Lung (tissue), 12 donors: ENCODE results near the gene CXCR6. TPM values are rescaled to one million over a fixed set of nuclear protein-coding genes. Genes with fewer than 3 reads are reported as not detected.

Experiments
- ATAC-seq: fragments of 200-7000 bp; cut with Tn5 transposase; one replicate; pipeline ENCODE4 v1.9.1; 2020; ENCODE audit warnings: moderate number of reproducible peaks; ENCODE audit not compliant: insufficient read depth, low FRiP score
- DNase-seq, 3 donors: peaks; one replicate each; pipeline ENCODE4 v3.0.0-alpha.2; 2013 to 2017
- H3K27ac ChIP-seq, 2 donors: one replicate each; pipeline ENCODE4 v1.5.1; 2013; ENCODE audit warnings: mild to moderate bottlenecking in 2 of 2, moderate library complexity in 2 of 2, control low read depth in 1 of 2, inconsistent platforms in 1 of 2, low read depth in 1 of 2, low read length in 1 of 2
- H3K27me3 ChIP-seq, 3 donors: one replicate each; pipeline ENCODE4 v1.5.1; 2013; ENCODE audit warnings: low read length in 2 of 3; ENCODE audit not compliant: control insufficient read depth in 3 of 3, insufficient read depth in 3 of 3
- H3K36me3 ChIP-seq, 4 donors: one replicate each; pipeline ENCODE4 v1.5.1; 2013; ENCODE audit warnings: low read length in 4 of 4, mild to moderate bottlenecking in 1 of 4, moderate library complexity in 1 of 4; ENCODE audit not compliant: control insufficient read depth in 4 of 4, insufficient read depth in 4 of 4
- H3K4me1 ChIP-seq, 5 donors: one replicate each; pipeline ENCODE4 v1.5.1; 2013; ENCODE audit warnings: low read length in 5 of 5, mild to moderate bottlenecking in 2 of 5, moderate library complexity in 1 of 5; ENCODE audit not compliant: control insufficient read depth in 5 of 5, insufficient read depth in 5 of 5
- H3K4me3 ChIP-seq: one replicate; pipeline ENCODE4 v1.5.1; 2013; ENCODE audit warnings: mild to moderate bottlenecking, control low read depth, moderate library complexity
- H3K9ac ChIP-seq, 2 donors: one replicate each; pipeline ENCODE4 v1.5.1; 2013; ENCODE audit warnings: low read length in 2 of 2, control low read depth in 1 of 2; ENCODE audit not compliant: insufficient read depth in 1 of 2
- H3K9me3 ChIP-seq, 4 donors: one replicate each; pipeline ENCODE4 v1.5.1; 2013; ENCODE audit warnings: low read length in 3 of 4, mild to moderate bottlenecking in 1 of 4, moderate library complexity in 1 of 4; ENCODE audit not compliant: control insufficient read depth in 4 of 4, insufficient read depth in 3 of 4
- CTCF ChIP-seq: IDR thresholded peaks from 2 replicates; pipeline ENCODE4 v1.5.1; 2012; ENCODE audit warnings: mild to moderate bottlenecking; ENCODE audit errors: control extremely low read depth, extremely low read depth
- WGBS, 2 donors: extraction: QIAGEN DNeasy Blood & Tissue Kit; methylation state at CpG; one replicate each; pipeline ENCODE4 v1.1.7; 2013; 5-methylcytosine and 5-hydroxymethylcytosine counted together
- polyA plus RNA-seq, 2 donors: library from polyadenylated mRNA; stranded (reverse); fragments of 200-250 nt; gene quantifications; one replicate each; pipeline ENCODE4 v1.2.1, GENCODE V29; 2013
- total RNA-seq, 2 donors: library from RNA; depleted of rRNA in 1 of 2; stranded (reverse); fragments of >200 nt in 1 of 2; gene quantifications; one replicate each; pipeline ENCODE4 v1.2.1, GENCODE V29; 2014 to 2021
- donor health status: control.
- donor health status: control.
- donor health status: Bipolar disorder and iron deficiency.
- donor health status: healthy.
- donor health status: DM: yes; HTN: yes; CAD: no.

Gene CXCR6
- total and polyA plus RNA-seq, 4 donors: 1.0 to 4.3 (median 2.0) TPM

- no peak for TF ChIP-seq CTCF
- no peak for ATAC-seq
- H3K27me3 ChIP-seq: no peaks in the 10 kb centered on the region
- peaks cover 0 to 2% (median 0%) of the 10 kb centered on the region in 4 donors for H3K9me3 ChIP-seq
- peak overlapping the region in 1 of 2 donors; percentile 62 for H3K27ac ChIP-seq
- H3K36me3 ChIP-seq: peaks cover 47 to 69% (median 51%) of the 10 kb centered on the region in 4 donors
- no peak overlapping the region for H3K4me3 ChIP-seq
- WGBS, 2 donors: 91 to 93% methylated on average over 6 of the region's 6 CpGs
- DNase-seq: no peak
- H3K4me1 ChIP-seq: peaks cover 0 to 5% (median 0%) of the 10 kb centered on the region in 5 donors
- H3K9ac ChIP-seq: no peak overlapping the region
Observed at GRCh38 chr3:45958321-45958791, 15.1 kb downstream of the CXCR6 start.

DNA sequence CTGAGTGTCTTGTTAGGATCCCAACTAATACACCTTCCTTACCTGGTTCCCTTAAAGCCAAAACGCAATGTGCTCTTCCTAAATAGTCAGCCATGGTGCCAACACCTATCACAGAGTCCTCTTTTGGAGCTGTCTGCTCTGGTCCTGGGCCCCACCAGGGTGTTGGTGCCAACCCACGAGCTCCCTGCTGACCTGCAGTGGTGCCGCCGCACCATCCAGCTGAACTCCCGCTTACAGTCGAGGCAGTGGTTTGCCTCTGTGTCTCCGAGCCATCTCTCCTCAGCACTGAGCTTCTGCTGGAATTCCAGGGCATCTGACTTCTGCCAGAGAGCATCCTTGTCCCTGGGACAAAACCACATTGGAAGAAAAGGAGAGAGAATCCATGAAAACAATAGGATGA is 15.9 kb downstream of the CXCR6 start:
- no peak for DNase-seq
- 88 to 97% methylated on average over 7 of the region's 7 CpGs for WGBS, 2 donors
- Histone ChIP-seq H3K27ac (no peak overlapping the region), H3K9me3 (peaks cover 0 to 2% (median 0%) of the 10 kb centered on the region in 4 donors), H3K4me3 (no peak overlapping the region), H3K4me1 (peaks cover 0 to 5% (median 0%) of the 10 kb centered on the region in 5 donors), H3K27me3 (no peaks in the 10 kb centered on the region), H3K9ac (no peak overlapping the region), H3K36me3 (peaks cover 45 to 62% (median 51%) of the 10 kb centered on the region in 4 donors)
- no peak for TF ChIP-seq CTCF
- ATAC-seq: no peak

GRCh38 chr3:45960289-45960688 is 17.0 kb downstream of the CXCR6 start:
- Histone ChIP-seq H3K9me3 (peaks cover 0 to 2% (median 0%) of the 10 kb centered on the region in 4 donors), H3K4me1 (peaks cover 0 to 5% (median 0%) of the 10 kb centered on the region in 5 donors), H3K9ac (no peak overlapping the region), H3K36me3 (peaks cover 38 to 61% (median 47%) of the 10 kb centered on the region in 4 donors), H3K4me3 (no peak overlapping the region), H3K27ac (no peak overlapping the region), H3K27me3 (no peaks in the 10 kb centered on the region)
- WGBS, 2 donors: 87 to 89% methylated on average over 2 of the region's 2 CpGs
- no peak for TF ChIP-seq CTCF
- no peak for DNase-seq
- ATAC-seq: no peak

DNA sequence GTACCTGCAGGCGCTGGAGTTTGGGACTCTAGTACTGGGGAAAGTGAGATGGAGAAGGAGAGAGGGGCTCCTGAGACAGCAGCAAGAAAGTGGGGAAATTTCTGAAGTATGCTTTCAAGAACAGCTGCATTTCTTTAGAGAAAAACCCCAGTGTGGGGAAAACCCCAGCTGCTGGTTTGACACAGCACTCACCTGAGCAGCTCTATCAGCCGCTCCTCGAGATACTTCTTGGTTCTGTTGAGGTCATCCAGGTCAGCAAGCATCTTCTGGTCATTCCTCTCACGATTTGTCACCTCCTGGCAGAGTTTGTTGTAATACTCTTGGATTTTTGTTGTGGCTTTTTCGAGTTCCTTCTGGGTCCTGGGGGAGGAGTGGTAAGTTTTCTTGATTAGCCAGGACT is 18.8 kb downstream of the CXCR6 start:
- Histone ChIP-seq H3K4me3 (no peak overlapping the region), H3K27me3 (no peaks in the 10 kb centered on the region), H3K9ac (no peak overlapping the region), H3K36me3 (peaks cover 28 to 70% (median 48%) of the 10 kb centered on the region in 4 donors), H3K27ac (no peak overlapping the region), H3K9me3 (peaks cover 0 to 2% (median 0%) of the 10 kb centered on the region in 4 donors), H3K4me1 (peaks cover 0 to 14% (median 2%) of the 10 kb centered on the region in 5 donors)
- ATAC-seq: no peak
- WGBS, 2 donors: 74 to 81% methylated on average over 5 of the region's 5 CpGs
- no peak for TF ChIP-seq CTCF
- DNase-seq: no peak
